Body of pancreas (tissue), 4 donors: ENCODE results near the gene ELK4.

Source experiments
- CTCF ChIP-seq, 7 experiments: fragments of 450-650 bp in 4 of 7; fragments of 200-600 bp in 3 of 7; sonication (generic) in 3 of 7; IDR thresholded peaks; one replicate each; pipeline ENCODE4 v1.5.1; 2016 to 2019; ENCODE audit warnings: antibody characterized with exemption in 7 of 7
- POLR2A ChIP-seq, 3 donors: fragments of 450-650 bp; IDR thresholded peaks; one replicate each; pipeline ENCODE4 v1.6.1; 2016; ENCODE audit warnings: antibody characterized with exemption in 3 of 3, mild to moderate bottlenecking in 2 of 3

GRCh38 chr1:205631010-205631767 is 622 bp downstream of the ELK4 start:
- TF ChIP-seq CTCF (IDR thresholded peaks at IDR 0.05) (no peak), POLR2A (IDR thresholded peaks at IDR 0.05) (peak in 2 of 3 donors; percentile 77 to 78)
